ENCODE measurements around the gene ARID4B.
A peak's percentile ranks its signal among the peaks of the same experiment; 100 is the strongest.

ARID4B gene

GRCh38 chr1:235342039-235342438 lies 14.1 kb upstream of the ARID4B start:
- DNase-seq (no peak), ATAC-seq (no peak)
- Mint-ChIP-seq H3K4me3 (no peak overlapping the region), H3K4me1 (peaks cover 11% of the 10 kb centered on the region), H3K27ac (no peak overlapping the region), H3K27me3 (no peaks in the 10 kb centered on the region), H3K9me3 (no peaks in the 10 kb centered on the region)

DNA sequence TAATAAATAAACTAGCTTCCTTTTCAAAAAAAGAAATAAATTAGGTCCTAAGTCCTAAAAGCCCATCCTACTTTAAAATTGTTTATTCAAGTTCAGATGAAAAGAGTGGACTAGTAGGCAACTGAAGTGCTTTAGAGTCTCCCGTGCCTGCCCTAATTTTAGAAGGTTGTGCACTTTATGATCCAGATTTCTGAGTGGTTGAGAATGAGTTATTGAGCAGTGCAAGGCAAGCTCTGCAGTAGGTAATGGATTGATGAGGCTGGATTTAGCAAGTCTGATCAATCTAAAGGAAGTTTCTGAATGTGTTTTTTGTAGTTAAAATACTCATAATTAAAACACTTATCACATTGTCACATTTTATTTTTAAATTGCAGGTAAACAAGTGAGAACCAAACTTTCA lies 13.4 kb upstream of the ARID4B start:
- ATAC-seq (no peak), DNase-seq (no peak)
- Mint-ChIP-seq H3K9me3 (no peaks in the 10 kb centered on the region), H3K27ac (peak overlapping the region; percentile 9 to 24), H3K4me3 (no peak overlapping the region), H3K4me1 (peaks cover 17% of the 10 kb centered on the region), H3K27me3 (no peaks in the 10 kb centered on the region)

DNA sequence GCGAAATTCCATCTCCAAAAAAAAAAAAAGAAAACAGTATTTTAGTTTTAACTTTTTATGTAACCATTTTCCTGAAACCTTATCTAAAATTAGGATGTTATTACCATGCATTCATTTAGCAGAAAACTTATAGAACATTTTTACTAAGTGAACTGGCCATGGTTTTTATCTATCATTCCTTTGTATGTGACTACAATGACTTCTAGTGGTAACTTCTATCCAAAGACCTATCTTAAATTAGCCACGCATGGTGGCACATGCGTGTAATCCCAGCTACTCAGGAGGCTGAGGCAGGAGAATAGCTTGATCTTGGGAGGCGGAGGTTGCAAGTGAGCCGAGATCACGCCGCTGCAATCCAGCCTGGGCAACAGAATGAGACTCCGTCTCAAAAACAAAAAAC lies 11.8 kb upstream of the ARID4B start:
- Mint-ChIP-seq H3K4me1 (peaks cover 22% of the 10 kb centered on the region), H3K27me3 (no peaks in the 10 kb centered on the region), H3K27ac (peak overlapping the region; percentile 84 to 90), H3K9me3 (no peaks in the 10 kb centered on the region), H3K4me3 (no peak overlapping the region)
- DNase-seq, result no peak
- ATAC-seq, result no peak

DNA sequence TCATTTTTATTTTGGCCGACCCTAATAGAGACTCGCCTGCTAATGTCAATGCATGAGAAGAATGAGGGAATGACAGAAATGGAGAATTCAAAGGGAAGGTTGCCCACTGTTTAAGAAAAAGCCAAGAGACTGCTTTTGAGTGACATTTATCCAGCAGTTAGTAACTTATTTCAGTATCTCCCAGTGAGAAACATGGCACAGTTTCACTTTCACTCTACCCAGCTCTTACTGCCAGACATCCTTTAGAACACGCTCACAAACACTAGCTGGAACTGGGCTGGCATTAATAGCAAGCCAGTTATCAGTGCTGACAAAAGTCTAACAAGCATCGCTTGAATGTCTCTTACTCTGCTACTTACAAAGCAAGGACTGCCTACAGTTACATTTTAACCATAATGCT lies 8.9 kb upstream of the ARID4B start:
- Mint-ChIP-seq H3K4me1 (peaks cover 13% of the 10 kb centered on the region), H3K9me3 (no peaks in the 10 kb centered on the region), H3K4me3 (peak overlapping the region; percentile 48 to 63), H3K27me3 (no peaks in the 10 kb centered on the region), H3K27ac (peak overlapping the region; percentile 71 to 76)
- ATAC-seq, result peak; percentile 82
- no peak for DNase-seq

- Mint-ChIP-seq H3K9me3 (no peaks in the 10 kb centered on the region), H3K4me1 (peaks cover 10% of the 10 kb centered on the region), H3K27ac (peak overlapping the region in 1 of 2 donors; percentile 57), H3K27me3 (no peaks in the 10 kb centered on the region), H3K4me3 (no peak overlapping the region)
- ATAC-seq, result no peak
- no peak for DNase-seq
These were observed 3.4 kb upstream of the ARID4B start for GRCh38 chr1:235331401-235331800.

GRCh38 chr1:235330918-235331285 lies 2.9 kb upstream of the ARID4B start:
- DNase-seq (no peak), ATAC-seq (no peak)
- no peaks in the 10 kb centered on the region for H3K27me3 Mint-ChIP-seq
- H3K4me1 Mint-ChIP-seq, result peaks cover 8% of the 10 kb centered on the region
- no peaks in the 10 kb centered on the region for H3K9me3 Mint-ChIP-seq
- H3K27ac Mint-ChIP-seq, result no peak overlapping the region
- no peak overlapping the region for H3K4me3 Mint-ChIP-seq

- Mint-ChIP-seq H3K9me3 (no peaks in the 10 kb centered on the region), H3K27me3 (no peaks in the 10 kb centered on the region), H3K4me3 (no peak overlapping the region), H3K27ac (no peak overlapping the region), H3K4me1 (peaks cover 12% of the 10 kb centered on the region)
- DNase-seq, result peak; percentile 67 to 70
- peak; percentile 50 for ATAC-seq
These were observed 1.3 kb upstream of the ARID4B start for GRCh38 chr1:235329139-235329902.

GRCh38 chr1:235328271-235329138 lies 526 bp upstream of the ARID4B start, which contains the start of gene GGPS1:
GGPS1 (plus strand) TSS chr1:235328570; CDS start chr1:235335265, 6,695 bp downstream.
- H3K9me3 Mint-ChIP-seq, result no peaks in the 10 kb centered on the region
- ATAC-seq, result peak; percentile 84
- peak within 1 kb of the TSS in 1 of 2 donors; percentile 99 for H3K27ac Mint-ChIP-seq
- H3K4me1 Mint-ChIP-seq, result peaks cover 12% of the 10 kb centered on the region
- DNase-seq, result peak; percentile 95 to 98
- no peaks in the 10 kb centered on the region for H3K27me3 Mint-ChIP-seq
- no peak within 1 kb of the TSS for H3K4me3 Mint-ChIP-seq

GRCh38 chr1:235326719-235327558 lies 1.0 kb downstream of the ARID4B start:
- peak; percentile 29 for ATAC-seq
- no peaks in the 10 kb centered on the region for H3K9me3 Mint-ChIP-seq
- peaks cover 23% of the 10 kb centered on the region for H3K4me1 Mint-ChIP-seq
- H3K4me3 Mint-ChIP-seq, result peak overlapping the region; percentile 98 to 99
- H3K27ac Mint-ChIP-seq, result peak overlapping the region; percentile 95 to 100
- peak; percentile 74 to 78 for DNase-seq
- H3K27me3 Mint-ChIP-seq, result no peaks in the 10 kb centered on the region

- Mint-ChIP-seq H3K27me3 (no peaks in the 10 kb centered on the region), H3K9me3 (no peaks in the 10 kb centered on the region), H3K27ac (peak overlapping the region in 1 of 2 donors; percentile 95), H3K4me3 (peak overlapping the region; percentile 98 to 99), H3K4me1 (peaks cover 33% of the 10 kb centered on the region)
- no peak for ATAC-seq
- DNase-seq, result no peak
These were observed 2.1 kb downstream of the ARID4B start for GRCh38 chr1:235325854-235326253.

GRCh38 chr1:235325139-235325538 lies 2.8 kb downstream of the ARID4B start:
- H3K4me1 Mint-ChIP-seq, result peaks cover 41% of the 10 kb centered on the region
- peak overlapping the region; percentile 98 to 99 for H3K4me3 Mint-ChIP-seq

DNA sequence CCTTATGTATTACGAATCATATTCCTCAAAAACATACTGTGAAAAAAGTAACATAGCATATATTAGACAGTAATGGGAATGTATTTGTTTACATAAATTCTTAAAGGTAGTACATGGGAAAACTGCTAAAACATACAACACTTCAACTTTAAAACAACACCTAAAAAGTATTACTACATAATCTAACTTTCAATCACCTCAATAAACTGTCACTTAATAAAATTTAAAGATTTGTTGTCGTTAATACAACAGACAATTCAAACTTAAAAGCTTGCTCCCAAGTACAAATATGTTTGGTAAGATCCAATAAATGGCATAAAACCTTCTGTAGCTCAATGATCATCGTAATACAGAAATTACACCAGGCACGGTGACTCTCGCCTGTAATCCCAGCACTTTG lies 3.7 kb downstream of the ARID4B start:
- Mint-ChIP-seq H3K4me1 (peaks cover 47% of the 10 kb centered on the region), H3K27ac (peak overlapping the region in 1 of 2 donors; percentile 15), H3K4me3 (peak overlapping the region; percentile 67 to 85), H3K9me3 (no peaks in the 10 kb centered on the region), H3K27me3 (no peaks in the 10 kb centered on the region)
- DNase-seq, result no peak
- no peak for ATAC-seq

More at GRCh38 chr1:235325139-235325538, 2.8 kb downstream of the ARID4B start:
- Mint-ChIP-seq H3K27me3 (no peaks in the 10 kb centered on the region), H3K27ac (no peak overlapping the region), H3K9me3 (no peaks in the 10 kb centered on the region)
- DNase-seq (no peak), ATAC-seq (no peak)

DNA sequence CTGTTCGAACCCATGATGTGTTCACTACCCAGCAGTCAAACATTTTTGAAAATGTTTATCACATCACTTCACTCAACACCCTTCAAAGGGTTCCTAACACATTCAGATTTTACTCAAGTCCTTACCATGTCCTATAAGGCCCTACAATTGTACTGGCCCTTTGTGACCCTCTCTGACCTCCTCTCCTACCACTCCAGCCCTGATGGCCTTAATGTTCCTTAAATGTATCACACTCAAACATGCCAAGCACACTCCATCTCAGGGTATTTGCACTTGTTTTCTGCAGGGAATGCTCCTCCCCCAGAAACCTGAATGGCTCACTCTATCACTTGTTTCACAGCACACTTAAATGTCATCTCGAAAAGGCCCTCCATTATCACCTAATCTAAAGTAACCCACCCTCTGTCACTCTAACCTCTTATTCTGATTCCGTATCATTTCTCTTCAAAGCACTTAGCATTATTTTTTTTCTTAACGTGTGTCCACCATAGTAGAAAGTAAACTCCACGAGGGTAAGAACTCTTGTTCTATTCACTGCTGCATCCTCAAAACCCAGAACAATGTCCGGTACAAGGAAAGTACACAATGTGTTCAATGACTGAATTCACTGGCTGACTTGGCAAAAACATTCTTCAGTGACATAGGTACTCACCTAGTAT lies 7.3 kb downstream of the ARID4B start:
- DNase-seq (no peak), ATAC-seq (no peak)
- H3K9me3 Mint-ChIP-seq, result no peaks in the 10 kb centered on the region
- peak overlapping the region in 1 of 2 donors; percentile 79 for H3K27ac Mint-ChIP-seq
- peak overlapping the region in 1 of 2 donors; percentile 4 for H3K4me3 Mint-ChIP-seq
- H3K4me1 Mint-ChIP-seq, result peaks cover 61% of the 10 kb centered on the region
- H3K27me3 Mint-ChIP-seq, result no peaks in the 10 kb centered on the region

DNA sequence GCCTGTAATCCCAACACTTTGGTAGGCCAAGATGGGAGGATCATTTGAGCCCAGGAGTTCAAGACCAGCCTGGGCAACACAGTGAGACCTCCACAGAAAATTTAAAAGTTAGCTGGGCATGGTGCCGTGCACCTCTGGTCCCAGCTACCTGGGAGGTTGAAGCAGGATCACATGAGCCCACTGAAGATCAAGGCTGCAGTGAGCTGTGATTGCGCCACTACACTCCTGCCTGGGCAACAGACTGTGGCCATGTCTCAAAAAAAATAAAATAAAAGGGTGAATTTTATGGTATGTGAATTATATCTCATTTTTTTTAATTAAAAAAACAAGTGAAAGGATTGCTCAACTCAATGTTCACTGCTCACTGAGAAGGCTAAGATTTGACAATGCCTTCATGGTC lies 8.7 kb downstream of the ARID4B start:
- ATAC-seq (no peak), DNase-seq (no peak)
- H3K4me3 Mint-ChIP-seq, result no peak overlapping the region
- no peaks in the 10 kb centered on the region for H3K9me3 Mint-ChIP-seq
- no peak overlapping the region for H3K27ac Mint-ChIP-seq
- H3K27me3 Mint-ChIP-seq, result no peaks in the 10 kb centered on the region
- peaks cover 68% of the 10 kb centered on the region for H3K4me1 Mint-ChIP-seq

- no peaks in the 10 kb centered on the region for H3K27me3 Mint-ChIP-seq
- H3K9me3 Mint-ChIP-seq, result no peaks in the 10 kb centered on the region
- DNase-seq, result no peak
- peaks cover 76% of the 10 kb centered on the region for H3K4me1 Mint-ChIP-seq
- H3K27ac Mint-ChIP-seq, result no peak overlapping the region
- peak; percentile 86 for ATAC-seq
- H3K4me3 Mint-ChIP-seq, result peak overlapping the region; percentile 8 to 59
These were observed 10.8 kb downstream of the ARID4B start for GRCh38 chr1:235317168-235317567.
